WTC11 (cell line): ENCODE results near the gene FNDC11. TPM values are rescaled to one million over a fixed set of nuclear protein-coding genes. Genes with fewer than 3 reads are reported as not detected.

Experiments used
- ATAC-seq: fragments of 200-7000 bp; cut with Tn5 transposase; 2 replicates; pipeline ENCODE4 v1.10.0; 2021; ENCODE audit warnings: mild to moderate bottlenecking, moderate library complexity
- CTCF ChIA-PET: fragments of 300-600 bp; sonication (Branson Sonifier 250); formaldehyde crosslinking; loops from one replicate; lab custom pipeline; 2021; ENCODE audit warnings: antibody characterized with exemption; lab: Charles Lee
- POLR2A ChIA-PET: fragments of 350-600 bp; sonication (Branson Sonifier 250); formaldehyde crosslinking; loops from one replicate; lab custom pipeline; 2021; ENCODE audit warnings: antibody characterized with exemption; lab: Charles Lee
- DNase-seq: peaks from one replicate; pipeline ENCODE4 v3.0.0; 2021; ENCODE audit warnings: low spot score
- H3K27ac Mint-ChIP-seq: 2 replicates; pipeline ENCODE4 v1.8.0; 2021; ENCODE audit warnings: mixed read lengths
- H3K27me3 Mint-ChIP-seq: 2 replicates; pipeline ENCODE4 v1.8.0; 2021; ENCODE audit warnings: low read depth, mild to moderate bottlenecking, moderate library complexity, mixed read lengths
- H3K36me3 Mint-ChIP-seq: 2 replicates; pipeline ENCODE4 v1.8.0; 2021; ENCODE audit warnings: mixed read lengths
- H3K4me1 Mint-ChIP-seq: 2 replicates; pipeline ENCODE4 v1.8.0; 2022; ENCODE audit warnings: mixed read lengths
- H3K4me3 Mint-ChIP-seq: 2 replicates; pipeline ENCODE4 v1.8.0; 2021; ENCODE audit warnings: mild to moderate bottlenecking, moderate library complexity, mixed read lengths
- H3K9me3 Mint-ChIP-seq: 2 replicates; pipeline ENCODE4 v1.8.0; 2021; ENCODE audit warnings: mixed read lengths
- ESRRA ChIP-seq: sonication (generic); formaldehyde crosslinking; IDR thresholded peaks from 2 replicates; pipeline ENCODE4 v1.8.1; 2022; ENCODE audit warnings: mild to moderate bottlenecking, missing genetic modification reagents, borderline replicate concordance
- ETV6 ChIP-seq: sonication (generic); formaldehyde crosslinking; IDR thresholded peaks from 2 replicates; pipeline ENCODE4 v1.8.1; 2022; ENCODE audit warnings: mild to moderate bottlenecking, missing genetic modification reagents
- NR3C1 ChIP-seq: sonication (generic); formaldehyde crosslinking; conservative IDR thresholded peaks from 2 replicates; pipeline ENCODE4 v1.8.1; 2023; ENCODE audit warnings: low read depth, mild to moderate bottlenecking, missing genetic modification reagents
- PRRX2 ChIP-seq: fragments of 250-450 bp; sonication (Bioruptor Pico); IDR thresholded peaks from 2 replicates; pipeline ENCODE4 v1.8.0; 2021; ENCODE audit warnings: mild to moderate bottlenecking
- RORB ChIP-seq: fragments of 250-450 bp; sonication (Bioruptor Pico); IDR thresholded peaks from 2 replicates; pipeline ENCODE4 v1.9.0; 2021; ENCODE audit warnings: mild to moderate bottlenecking
- TEAD4 ChIP-seq: sonication (generic); formaldehyde crosslinking; IDR thresholded peaks from 2 replicates; pipeline ENCODE4 v1.8.0; 2022; ENCODE audit warnings: mild to moderate bottlenecking, missing genetic modification reagents
- ZNF138 ChIP-seq: sonication (generic); formaldehyde crosslinking; conservative IDR thresholded peaks from 2 replicates; pipeline ENCODE4 v1.8.1; 2022; ENCODE audit warnings: mild to moderate bottlenecking, moderate library complexity, missing genetic modification reagents
- ZNF263 ChIP-seq: sonication (generic); formaldehyde crosslinking; IDR thresholded peaks from 2 replicates; pipeline ENCODE4 v1.8.1; 2022; ENCODE audit warnings: low read depth, mild to moderate bottlenecking, moderate library complexity, missing genetic modification reagents
- ZNF416 ChIP-seq: fragments of 250-450 bp; sonication (Bioruptor Pico); IDR thresholded peaks from 2 replicates; pipeline ENCODE4 v1.9.0; 2021; ENCODE audit warnings: mild to moderate bottlenecking, inconsistent platforms
- ZNF423 ChIP-seq: fragments of 250-450 bp; sonication (Bioruptor Pico); IDR thresholded peaks from 2 replicates; pipeline ENCODE4 v2.1.2; 2022; ENCODE audit warnings: mild to moderate bottlenecking, moderate library complexity
- total RNA-seq: library from RNA; stranded (reverse); gene quantifications from 3 replicates; pipeline ENCODE4 v1.2.3, GENCODE V29; 2021
- TF ChIP-seq, protein P1 (sequence below): sonication (generic); formaldehyde crosslinking; IDR thresholded peaks from 2 replicates; pipeline ENCODE4 v1.8.0; 2022; ENCODE audit warnings: mild to moderate bottlenecking, missing genetic modification reagents
- TF ChIP-seq, protein P2 (sequence below): fragments of 250-450 bp; sonication (Bioruptor Pico); IDR thresholded peaks from 2 replicates; pipeline ENCODE4 v1.9.0; 2021; ENCODE audit warnings: mild to moderate bottlenecking
- TF ChIP-seq, protein P3 (sequence below): sonication (generic); formaldehyde crosslinking; IDR thresholded peaks from 2 replicates; pipeline ENCODE4 v1.8.1; 2022; ENCODE audit warnings: mild to moderate bottlenecking, missing genetic modification reagents, moderate library complexity, borderline replicate concordance
- TF ChIP-seq, protein P4 (sequence below): sonication (generic); formaldehyde crosslinking; IDR thresholded peaks from 2 replicates; pipeline ENCODE4 v1.8.0; 2023; ENCODE audit warnings: mild to moderate bottlenecking, missing genetic modification reagents
- TF ChIP-seq, protein P5 (sequence below): sonication (generic); formaldehyde crosslinking; IDR thresholded peaks from 2 replicates; pipeline ENCODE4 v1.8.0; 2022; ENCODE audit warnings: mild to moderate bottlenecking, missing genetic modification reagents
- TF ChIP-seq, protein P6 (sequence below): sonication (generic); formaldehyde crosslinking; IDR thresholded peaks from 2 replicates; pipeline ENCODE4 v1.8.1; 2023; ENCODE audit warnings: mild to moderate bottlenecking, missing genetic modification reagents, borderline replicate concordance

FNDC11 gene
- total RNA-seq, 1 experiment from 2014 or later, result 3.8 TPM

DNA sequence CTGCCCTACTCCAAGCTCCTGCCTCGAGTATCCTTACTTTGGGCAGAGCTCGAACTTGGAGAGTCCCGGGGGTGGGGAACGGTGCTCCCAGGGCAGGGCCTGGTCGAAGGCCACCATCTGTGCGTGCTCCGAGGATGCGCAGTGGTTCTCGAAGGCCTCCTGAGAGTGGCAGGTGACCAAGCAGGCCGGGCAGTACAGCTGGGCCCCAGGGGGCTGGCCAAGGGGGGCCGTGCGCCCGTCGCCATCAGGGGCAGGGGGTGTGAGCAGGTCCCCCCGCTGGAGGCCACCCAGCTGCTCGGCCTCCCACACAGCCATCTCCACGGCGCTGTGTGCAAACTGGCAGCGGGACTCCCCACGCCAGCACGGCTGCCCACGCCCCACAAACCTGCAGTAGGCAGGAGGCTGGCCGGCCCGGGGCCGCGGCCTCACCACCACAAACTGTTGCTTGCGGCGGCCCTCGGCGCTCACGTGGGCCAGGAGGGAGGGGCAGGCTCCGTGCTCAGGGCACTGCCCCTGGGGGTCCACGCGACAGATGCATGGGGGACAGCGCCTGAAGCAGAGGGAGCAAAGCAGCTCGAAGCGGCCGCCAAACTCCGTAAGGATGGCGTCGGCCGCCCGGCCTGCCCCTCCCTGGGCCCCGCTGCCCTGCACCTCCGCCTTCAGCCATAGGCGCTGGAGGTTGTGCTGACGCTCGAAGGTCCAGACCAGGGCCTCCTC, 18.3 kb downstream of the FNDC11 start (continued):
- TF ChIP-seq, protein P1, sequence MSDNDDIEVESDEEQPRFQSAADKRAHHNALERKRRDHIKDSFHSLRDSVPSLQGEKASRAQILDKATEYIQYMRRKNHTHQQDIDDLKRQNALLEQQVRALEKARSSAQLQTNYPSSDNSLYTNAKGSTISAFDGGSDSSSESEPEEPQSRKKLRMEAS (CRISPR knock-in tag), result no peak
- TF ChIP-seq, protein P2, sequence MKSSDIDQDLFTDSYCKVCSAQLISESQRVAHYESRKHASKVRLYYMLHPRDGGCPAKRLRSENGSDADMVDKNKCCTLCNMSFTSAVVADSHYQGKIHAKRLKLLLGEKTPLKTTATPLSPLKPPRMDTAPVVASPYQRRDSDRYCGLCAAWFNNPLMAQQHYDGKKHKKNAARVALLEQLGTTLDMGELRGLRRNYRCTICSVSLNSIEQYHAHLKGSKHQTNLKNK (CRISPR knock-in tag), result no peak
- TF ChIP-seq ETV6 (CRISPR knock-in tag) (no peak), ZNF263 (CRISPR knock-in tag) (no peak), NR3C1 (CRISPR knock-in tag) (no peak)

DNA sequence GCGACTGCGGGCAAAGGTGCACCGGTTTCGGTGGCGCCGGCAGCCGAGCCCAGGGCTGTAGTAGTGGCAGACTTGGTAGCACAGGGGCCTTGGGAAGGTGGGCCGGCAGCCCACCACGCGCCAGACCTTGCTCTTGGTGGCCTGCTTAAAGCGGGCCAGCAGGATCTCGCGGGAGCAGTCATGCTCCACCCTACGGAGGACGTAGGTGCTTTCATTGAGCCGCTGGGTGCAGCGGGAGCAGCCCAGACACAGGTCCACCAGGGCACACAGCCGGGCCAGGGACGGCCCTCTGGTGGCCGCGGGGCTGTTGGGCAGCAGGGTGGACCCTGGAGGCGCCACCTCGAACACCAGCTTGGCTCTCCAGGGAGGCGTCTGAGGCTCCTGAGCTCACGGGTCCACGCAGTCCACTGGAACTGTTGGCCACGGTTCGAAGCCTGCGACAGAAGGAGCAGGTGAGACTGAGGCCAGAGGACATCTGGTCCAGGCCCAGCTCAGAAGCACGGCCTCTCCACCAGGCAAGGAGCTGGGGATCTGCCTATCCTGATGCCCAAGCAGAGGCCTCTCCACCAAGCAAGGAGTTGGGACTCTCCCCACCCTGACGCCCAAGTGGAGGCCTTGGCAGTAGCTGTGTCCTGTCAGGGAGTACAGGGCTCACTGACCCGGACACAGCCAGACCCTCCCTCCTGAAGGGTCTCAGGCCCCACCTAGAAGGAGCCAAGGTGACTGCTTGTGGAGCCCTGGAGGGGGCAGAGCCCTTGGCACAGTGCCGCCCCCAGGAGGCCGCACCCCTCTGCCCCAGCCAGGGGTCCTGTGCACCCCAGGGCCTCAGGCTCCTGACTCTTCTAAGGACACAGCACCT, 19.1 kb downstream of the FNDC11 start:
- H3K27ac Mint-ChIP-seq, result no peak overlapping the region
- peak overlapping the region; percentile 78 for H3K4me3 Mint-ChIP-seq
- no peaks in the 10 kb centered on the region for H3K9me3 Mint-ChIP-seq
- no peaks in the 10 kb centered on the region for H3K27me3 Mint-ChIP-seq
- CTCF ChIA-PET, result interaction anchor here (0.6 to 4.2 kb wide), 9 partner anchors 9 to 168 kb away, joined by 3 to 52 read pairs (median 4); partner anchors contain the start of gene PTK6
- DNase-seq (peak; percentile 38), ATAC-seq (no peak; the same call in 1 of the 2 replicates)
- H3K4me1 Mint-ChIP-seq, result no peaks in the 10 kb centered on the region
- no peaks in the 10 kb centered on the region for H3K36me3 Mint-ChIP-seq
- TF ChIP-seq ZNF416, result no peak
- peak; percentile 79; the same call in 1 of the 2 replicates for TF ChIP-seq ZNF423 (CRISPR knock-in tag)
- POLR2A ChIA-PET, result interaction anchor here (1.4 kb wide), 1 partner anchor 16 kb away, joined by 3 read pairs; no protein-coding TSS in a partner anchor

DNA sequence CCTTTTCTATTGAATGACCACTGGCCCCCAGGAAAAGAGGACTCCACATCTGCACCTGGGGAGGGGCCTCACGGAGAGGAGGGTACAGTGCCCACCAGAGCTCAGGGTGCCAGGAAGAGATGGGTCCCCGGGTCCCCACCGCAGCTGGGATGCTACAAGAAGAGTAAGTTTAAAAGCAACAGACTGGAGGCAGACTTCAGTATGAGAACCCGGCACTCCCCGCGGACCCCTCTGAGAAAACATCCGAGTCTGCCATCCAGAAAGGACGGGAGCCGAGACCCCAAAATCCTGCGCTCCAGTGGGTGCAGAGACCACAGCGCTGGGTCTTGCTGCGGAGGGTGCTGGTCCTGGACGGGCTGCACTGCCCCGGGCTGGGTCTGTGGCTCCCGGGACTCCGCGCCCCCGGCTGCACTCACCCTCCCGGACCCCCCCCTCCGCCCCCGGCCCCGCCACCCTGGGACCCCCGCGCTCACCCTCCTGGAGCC, 19.7 kb downstream of the FNDC11 start:
- DNase-seq (no peak), ATAC-seq (peak; percentile 8)
- H3K27me3 Mint-ChIP-seq, result no peaks in the 10 kb centered on the region
- H3K36me3 Mint-ChIP-seq, result no peaks in the 10 kb centered on the region
- ChIA-PET POLR2A (interaction anchor here (1.4 kb wide), 1 partner anchor 17 kb away, joined by 3 read pairs; no protein-coding TSS in a partner anchor), CTCF (interaction anchor here (0.6 to 4.2 kb wide), 11 partner anchors 9 to 406 kb away, joined by 3 to 52 read pairs (median 4); partner anchors contain the start of gene PTK6)
- peak overlapping the region; percentile 78 for H3K4me3 Mint-ChIP-seq
- H3K9me3 Mint-ChIP-seq, result no peaks in the 10 kb centered on the region
- H3K4me1 Mint-ChIP-seq, result no peaks in the 10 kb centered on the region
- H3K27ac Mint-ChIP-seq, result peak overlapping the region; percentile 72; the same call in 1 of the 2 replicates
- TF ChIP-seq, protein P3, sequence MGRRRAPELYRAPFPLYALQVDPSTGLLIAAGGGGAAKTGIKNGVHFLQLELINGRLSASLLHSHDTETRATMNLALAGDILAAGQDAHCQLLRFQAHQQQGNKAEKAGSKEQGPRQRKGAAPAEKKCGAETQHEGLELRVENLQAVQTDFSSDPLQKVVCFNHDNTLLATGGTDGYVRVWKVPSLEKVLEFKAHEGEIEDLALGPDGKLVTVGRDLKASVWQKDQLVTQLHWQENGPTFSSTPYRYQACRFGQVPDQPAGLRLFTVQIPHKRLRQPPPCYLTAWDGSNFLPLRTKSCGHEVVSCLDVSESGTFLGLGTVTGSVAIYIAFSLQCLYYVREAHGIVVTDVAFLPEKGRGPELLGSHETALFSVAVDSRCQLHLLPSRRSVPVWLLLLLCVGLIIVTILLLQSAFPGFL, result no peak
- no peak for TF ChIP-seq TEAD4 (CRISPR knock-in tag)
- TF ChIP-seq, protein P4, sequence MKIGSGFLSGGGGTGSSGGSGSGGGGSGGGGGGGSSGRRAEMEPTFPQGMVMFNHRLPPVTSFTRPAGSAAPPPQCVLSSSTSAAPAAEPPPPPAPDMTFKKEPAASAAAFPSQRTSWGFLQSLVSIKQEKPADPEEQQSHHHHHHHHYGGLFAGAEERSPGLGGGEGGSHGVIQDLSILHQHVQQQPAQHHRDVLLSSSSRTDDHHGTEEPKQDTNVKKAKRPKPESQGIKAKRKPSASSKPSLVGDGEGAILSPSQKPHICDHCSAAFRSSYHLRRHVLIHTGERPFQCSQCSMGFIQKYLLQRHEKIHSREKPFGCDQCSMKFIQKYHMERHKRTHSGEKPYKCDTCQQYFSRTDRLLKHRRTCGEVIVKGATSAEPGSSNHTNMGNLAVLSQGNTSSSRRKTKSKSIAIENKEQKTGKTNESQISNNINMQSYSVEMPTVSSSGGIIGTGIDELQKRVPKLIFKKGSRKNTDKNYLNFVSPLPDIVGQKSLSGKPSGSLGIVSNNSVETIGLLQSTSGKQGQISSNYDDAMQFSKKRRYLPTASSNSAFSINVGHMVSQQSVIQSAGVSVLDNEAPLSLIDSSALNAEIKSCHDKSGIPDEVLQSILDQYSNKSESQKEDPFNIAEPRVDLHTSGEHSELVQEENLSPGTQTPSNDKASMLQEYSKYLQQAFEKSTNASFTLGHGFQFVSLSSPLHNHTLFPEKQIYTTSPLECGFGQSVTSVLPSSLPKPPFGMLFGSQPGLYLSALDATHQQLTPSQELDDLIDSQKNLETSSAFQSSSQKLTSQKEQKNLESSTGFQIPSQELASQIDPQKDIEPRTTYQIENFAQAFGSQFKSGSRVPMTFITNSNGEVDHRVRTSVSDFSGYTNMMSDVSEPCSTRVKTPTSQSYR (CRISPR knock-in tag), result no peak
- TF ChIP-seq RORB (CRISPR knock-in tag), result no peak
- TF ChIP-seq, protein P5, sequence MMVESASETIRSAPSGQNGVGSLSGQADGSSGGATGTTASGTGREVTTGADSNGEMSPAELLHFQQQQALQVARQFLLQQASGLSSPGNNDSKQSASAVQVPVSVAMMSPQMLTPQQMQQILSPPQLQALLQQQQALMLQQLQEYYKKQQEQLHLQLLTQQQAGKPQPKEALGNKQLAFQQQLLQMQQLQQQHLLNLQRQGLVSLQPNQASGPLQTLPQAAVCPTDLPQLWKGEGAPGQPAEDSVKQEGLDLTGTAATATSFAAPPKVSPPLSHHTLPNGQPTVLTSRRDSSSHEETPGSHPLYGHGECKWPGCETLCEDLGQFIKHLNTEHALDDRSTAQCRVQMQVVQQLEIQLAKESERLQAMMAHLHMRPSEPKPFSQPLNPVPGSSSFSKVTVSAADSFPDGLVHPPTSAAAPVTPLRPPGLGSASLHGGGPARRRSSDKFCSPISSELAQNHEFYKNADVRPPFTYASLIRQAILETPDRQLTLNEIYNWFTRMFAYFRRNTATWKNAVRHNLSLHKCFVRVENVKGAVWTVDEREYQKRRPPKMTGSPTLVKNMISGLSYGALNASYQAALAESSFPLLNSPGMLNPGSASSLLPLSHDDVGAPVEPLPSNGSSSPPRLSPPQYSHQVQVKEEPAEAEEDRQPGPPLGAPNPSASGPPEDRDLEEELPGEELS (CRISPR knock-in tag), result no peak
- no peak for TF ChIP-seq ESRRA (CRISPR knock-in tag)
- TF ChIP-seq, protein P6, sequence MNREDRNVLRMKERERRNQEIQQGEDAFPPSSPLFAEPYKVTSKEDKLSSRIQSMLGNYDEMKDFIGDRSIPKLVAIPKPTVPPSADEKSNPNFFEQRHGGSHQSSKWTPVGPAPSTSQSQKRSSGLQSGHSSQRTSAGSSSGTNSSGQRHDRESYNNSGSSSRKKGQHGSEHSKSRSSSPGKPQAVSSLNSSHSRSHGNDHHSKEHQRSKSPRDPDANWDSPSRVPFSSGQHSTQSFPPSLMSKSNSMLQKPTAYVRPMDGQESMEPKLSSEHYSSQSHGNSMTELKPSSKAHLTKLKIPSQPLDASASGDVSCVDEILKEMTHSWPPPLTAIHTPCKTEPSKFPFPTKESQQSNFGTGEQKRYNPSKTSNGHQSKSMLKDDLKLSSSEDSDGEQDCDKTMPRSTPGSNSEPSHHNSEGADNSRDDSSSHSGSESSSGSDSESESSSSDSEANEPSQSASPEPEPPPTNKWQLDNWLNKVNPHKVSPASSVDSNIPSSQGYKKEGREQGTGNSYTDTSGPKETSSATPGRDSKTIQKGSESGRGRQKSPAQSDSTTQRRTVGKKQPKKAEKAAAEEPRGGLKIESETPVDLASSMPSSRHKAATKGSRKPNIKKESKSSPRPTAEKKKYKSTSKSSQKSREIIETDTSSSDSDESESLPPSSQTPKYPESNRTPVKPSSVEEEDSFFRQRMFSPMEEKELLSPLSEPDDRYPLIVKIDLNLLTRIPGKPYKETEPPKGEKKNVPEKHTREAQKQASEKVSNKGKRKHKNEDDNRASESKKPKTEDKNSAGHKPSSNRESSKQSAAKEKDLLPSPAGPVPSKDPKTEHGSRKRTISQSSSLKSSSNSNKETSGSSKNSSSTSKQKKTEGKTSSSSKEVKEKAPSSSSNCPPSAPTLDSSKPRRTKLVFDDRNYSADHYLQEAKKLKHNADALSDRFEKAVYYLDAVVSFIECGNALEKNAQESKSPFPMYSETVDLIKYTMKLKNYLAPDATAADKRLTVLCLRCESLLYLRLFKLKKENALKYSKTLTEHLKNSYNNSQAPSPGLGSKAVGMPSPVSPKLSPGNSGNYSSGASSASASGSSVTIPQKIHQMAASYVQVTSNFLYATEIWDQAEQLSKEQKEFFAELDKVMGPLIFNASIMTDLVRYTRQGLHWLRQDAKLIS (CRISPR knock-in tag), result no peak
- TF ChIP-seq ZNF138 (CRISPR knock-in tag), result no peak
- no peak for TF ChIP-seq PRRX2 (CRISPR knock-in tag)
